K562 (cell line): Measurements from ENCODE around the gene SEH1L. TPM values are rescaled to one million over a fixed set of nuclear protein-coding genes. Genes with fewer than 3 reads are reported as not detected.

ENCODE experiments used
- BHLHE40 ChIP-seq: IDR thresholded peaks from 2 replicates; pipeline ENCODE4 v1.6.1; 2011; ENCODE audit warnings: low read length, improper control_type of control experiment
- C11orf30 ChIP-seq: fragments of 450-650 bp; IDR thresholded peaks from 2 replicates; pipeline ENCODE4 v1.6.1; 2016; ENCODE audit warnings: low read depth, mild to moderate bottlenecking
- CXXC5 ChIP-seq: fragments of 250-450 bp; sonication (Bioruptor Pico); IDR thresholded peaks from 2 replicates; pipeline ENCODE4 v1.8.0; 2022; ENCODE audit warnings: inconsistent platforms, mild to moderate bottlenecking, moderate library complexity
- DACH1 ChIP-seq: fragments of 450-650 bp; IDR thresholded peaks from 2 replicates; pipeline ENCODE4 v1.6.1; 2018; ENCODE audit not compliant: partially characterized antibody
- GABPA ChIP-seq: fragments of 200-800 bp; sonication (Bioruptor generic); conservative IDR thresholded peaks from 2 replicates; pipeline ENCODE4 v1.6.1; 2016; ENCODE audit warnings: low read depth, missing genetic modification characterization, missing compliant biosample characterization
- MEIS2 ChIP-seq: fragments of 450-650 bp; IDR thresholded peaks from 2 replicates; pipeline ENCODE4 v1.6.1; 2014; ENCODE audit warnings: mild to moderate bottlenecking; ENCODE audit not compliant: partially characterized antibody
- NRF1 ChIP-seq, 2 experiments: fragments of 450-650 bp; IDR thresholded peaks in 1 of 2; conservative IDR thresholded peaks in 1 of 2; 2 replicates each; pipeline ENCODE4 v1.6.1; 2014; ENCODE audit warnings: mild to moderate bottlenecking in 2 of 2
- PHF21A ChIP-seq: fragments of 450-650 bp; IDR thresholded peaks from 2 replicates; pipeline ENCODE4 v1.6.1; 2017; ENCODE audit warnings: low read depth, borderline replicate concordance
- POLR2B ChIP-seq: fragments of 450-650 bp; IDR thresholded peaks from 2 replicates; pipeline ENCODE4 v1.6.1; 2018; ENCODE audit warnings: low read depth; ENCODE audit not compliant: partially characterized antibody
- POLR2H ChIP-seq: IDR thresholded peaks from 2 replicates; pipeline ENCODE4 v1.6.1; 2016; ENCODE audit warnings: missing genetic modification characterization, low read depth, mild to moderate bottlenecking, control low read depth, missing compliant biosample characterization, moderate library complexity
- RBBP5 ChIP-seq: fragments of 200-600 bp; sonication (generic); IDR thresholded peaks from 2 replicates; pipeline ENCODE4 v1.6.1; 2012; ENCODE audit warnings: borderline replicate concordance, mild to moderate bottlenecking, low read length, control low read depth, inconsistent platforms; ENCODE audit not compliant: insufficient read depth, poor library complexity, severe bottlenecking
- RBM25 ChIP-seq: fragments of 200-400 bp; formaldehyde crosslinking; IDR thresholded peaks from 2 replicates; pipeline ENCODE4 v1.6.1; 2018; ENCODE audit warnings: low read length, low read depth, moderate library complexity; ENCODE audit not compliant: severe bottlenecking
- SIRT6 ChIP-seq: IDR thresholded peaks from one replicate; pipeline ENCODE4 v1.6.1; 2012; ENCODE audit warnings: low read depth, mild to moderate bottlenecking, control low read depth, inconsistent platforms, low read length, moderate library complexity
- ZEB2 ChIP-seq: fragments of 450-650 bp; IDR thresholded peaks from 2 replicates; pipeline ENCODE4 v1.6.1; 2016
- ZNF24 ChIP-seq: fragments of 450-650 bp; IDR thresholded peaks from 2 replicates; pipeline ENCODE4 v1.6.1; 2016
- ZNF586 ChIP-seq: fragments of 450-650 bp; formaldehyde crosslinking; conservative IDR thresholded peaks from 2 replicates; pipeline ENCODE4 v1.4.0; 2020; ENCODE audit warnings: mild to moderate bottlenecking, moderate library complexity
- polyA plus RNA-seq, 8 experiments: library from polyadenylated mRNA; depleted of rRNA in 4 of 8; stranded (reverse) in 5 of 8; unstranded in 3 of 8; fragments of >200 nt; fragmentation: Nextera tagmentation in 2 of 8; fragmentation: Illumina TruSeq in 1 of 8; extraction: Ambion mirVana in 2 of 8; extraction: Trizol in 1 of 8; gene quantifications; 2 replicates each; pipeline versions ENCODE4 v1.2.1 to v1.2.3, GENCODE V29; 2011 to 2014; ENCODE audit warnings: inconsistent platforms in 1 of 8, missing spikeins in 1 of 8
- total RNA-seq, 7 experiments: library from RNA; depleted of rRNA in 6 of 7; stranded (reverse); fragments of >200 nt in 6 of 7; fragmentation: Illumina TruSeq in 2 of 7; extraction: Trizol in 2 of 7; gene quantifications; 2 replicates each; pipeline versions ENCODE4 v1.2.1 to v1.2.3, GENCODE V29; 2011 to 2021; ENCODE audit warnings: low replicate concordance in 1 of 7
- TF ChIP-seq, protein P1 (sequence below): fragments of 250-450 bp; sonication (Bioruptor Pico); IDR thresholded peaks from 2 replicates; pipeline ENCODE4 v1.9.0; 2021; ENCODE audit warnings: mild to moderate bottlenecking, inconsistent platforms
- TF ChIP-seq, protein P2 (sequence below): fragments of 450-650 bp; IDR thresholded peaks from 2 replicates; pipeline ENCODE4 v1.6.1; 2016
- TF ChIP-seq, protein P3 (sequence below), 3 experiments: fragments of 200-800 bp in 1 of 3; sonication (Bioruptor generic) in 1 of 3; sonication (generic) in 1 of 3; formaldehyde crosslinking in 1 of 3; IDR thresholded peaks; 2 replicates each; pipeline versions ENCODE4 v1.6.1 to v1.8.0; 2016 to 2022; ENCODE audit warnings: mild to moderate bottlenecking in 2 of 3, missing compliant biosample characterization in 2 of 3, missing genetic modification characterization in 2 of 3, missing genetic modification reagents in 1 of 3
- TF ChIP-seq, protein P4 (sequence below): sonication (generic); formaldehyde crosslinking; IDR thresholded peaks from 2 replicates; pipeline ENCODE4 v1.8.1; 2022; ENCODE audit warnings: missing genetic modification reagents

Gene SEH1L
- total and polyA plus RNA-seq, 9 of the 15 experiments (the other 6 are each of a cell fraction or from before 2014, with no cell fraction given), result 62.2 to 180 (median 108) TPM

DNA sequence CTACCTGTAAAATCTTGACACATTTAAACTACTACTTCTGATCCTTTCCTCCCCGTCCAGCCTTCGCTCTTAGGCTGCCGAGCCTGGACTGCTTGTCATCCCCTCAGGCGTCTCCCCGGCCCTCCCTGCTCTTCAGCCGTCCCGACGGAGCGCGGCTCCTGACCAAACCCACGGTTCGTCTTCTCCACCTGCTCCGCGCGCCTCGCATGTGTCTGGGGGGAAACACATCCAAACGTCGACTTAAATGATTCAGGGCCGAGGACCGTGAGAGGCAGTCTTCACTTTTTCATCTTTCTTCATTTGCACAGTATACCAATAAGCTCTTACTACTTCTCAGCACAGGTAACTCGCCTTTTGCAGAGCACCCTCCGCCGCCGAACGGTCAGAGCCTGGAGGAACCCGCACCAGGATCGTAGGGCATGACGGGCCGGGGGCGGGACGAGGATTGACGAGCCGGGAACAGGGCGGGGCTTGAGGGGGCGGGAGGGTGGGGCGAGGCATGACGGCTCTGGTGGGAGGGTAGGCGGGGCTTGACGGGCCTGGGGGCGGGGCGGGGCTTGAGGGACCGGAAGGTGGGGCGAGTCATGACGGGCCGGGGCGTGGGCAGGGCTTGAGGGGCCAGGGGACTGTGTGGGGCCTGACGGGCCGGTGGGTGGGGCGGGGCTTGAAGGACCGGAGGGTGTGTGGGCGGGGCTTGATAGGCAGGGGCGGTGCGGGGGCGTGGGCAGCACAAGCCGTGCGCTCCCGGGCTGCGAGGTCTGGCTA is at the start of gene SEH1L (continued):
- TF ChIP-seq, protein P1, sequence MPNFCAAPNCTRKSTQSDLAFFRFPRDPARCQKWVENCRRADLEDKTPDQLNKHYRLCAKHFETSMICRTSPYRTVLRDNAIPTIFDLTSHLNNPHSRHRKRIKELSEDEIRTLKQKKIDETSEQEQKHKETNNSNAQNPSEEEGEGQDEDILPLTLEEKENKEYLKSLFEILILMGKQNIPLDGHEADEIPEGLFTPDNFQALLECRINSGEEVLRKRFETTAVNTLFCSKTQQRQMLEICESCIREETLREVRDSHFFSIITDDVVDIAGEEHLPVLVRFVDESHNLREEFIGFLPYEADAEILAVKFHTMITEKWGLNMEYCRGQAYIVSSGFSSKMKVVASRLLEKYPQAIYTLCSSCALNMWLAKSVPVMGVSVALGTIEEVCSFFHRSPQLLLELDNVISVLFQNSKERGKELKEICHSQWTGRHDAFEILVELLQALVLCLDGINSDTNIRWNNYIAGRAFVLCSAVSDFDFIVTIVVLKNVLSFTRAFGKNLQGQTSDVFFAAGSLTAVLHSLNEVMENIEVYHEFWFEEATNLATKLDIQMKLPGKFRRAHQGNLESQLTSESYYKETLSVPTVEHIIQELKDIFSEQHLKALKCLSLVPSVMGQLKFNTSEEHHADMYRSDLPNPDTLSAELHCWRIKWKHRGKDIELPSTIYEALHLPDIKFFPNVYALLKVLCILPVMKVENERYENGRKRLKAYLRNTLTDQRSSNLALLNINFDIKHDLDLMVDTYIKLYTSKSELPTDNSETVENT, result no peak
- TF ChIP-seq CXXC5 (CRISPR knock-in tag) (peak; percentile 17; the same call in 1 of the 2 replicates), C11orf30 (no peak), NRF1 (conservative IDR thresholded peaks at IDR 0.05 in 1 of 2, IDR thresholded peaks at IDR 0.05 in 1 of 2) (no peak), PHF21A (peak; percentile 24; the same call in 1 of the 2 replicates), RBBP5 (no peak), ZNF586 (no peak), POLR2H (no peak; the same call in 1 of the 2 replicates), RBM25 (no peak), MEIS2 (peak; percentile 19), ZEB2 (0 out of 2 replicates have a peak, but pooled peaks have one; percentile 18), GABPA (tag) (no peak), ZNF24 (0 out of 2 replicates have a peak, but pooled peaks have one; percentile 9), SIRT6 (no peak), POLR2B (peak; percentile 65), DACH1 (no peak), BHLHE40 (peak; percentile 10; the same call in 1 of the 2 replicates)
- TF ChIP-seq, protein P2, sequence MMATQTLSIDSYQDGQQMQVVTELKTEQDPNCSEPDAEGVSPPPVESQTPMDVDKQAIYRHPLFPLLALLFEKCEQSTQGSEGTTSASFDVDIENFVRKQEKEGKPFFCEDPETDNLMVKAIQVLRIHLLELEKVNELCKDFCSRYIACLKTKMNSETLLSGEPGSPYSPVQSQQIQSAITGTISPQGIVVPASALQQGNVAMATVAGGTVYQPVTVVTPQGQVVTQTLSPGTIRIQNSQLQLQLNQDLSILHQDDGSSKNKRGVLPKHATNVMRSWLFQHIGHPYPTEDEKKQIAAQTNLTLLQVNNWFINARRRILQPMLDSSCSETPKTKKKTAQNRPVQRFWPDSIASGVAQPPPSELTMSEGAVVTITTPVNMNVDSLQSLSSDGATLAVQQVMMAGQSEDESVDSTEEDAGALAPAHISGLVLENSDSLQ, result peak; percentile 88
- TF ChIP-seq, protein P3, sequence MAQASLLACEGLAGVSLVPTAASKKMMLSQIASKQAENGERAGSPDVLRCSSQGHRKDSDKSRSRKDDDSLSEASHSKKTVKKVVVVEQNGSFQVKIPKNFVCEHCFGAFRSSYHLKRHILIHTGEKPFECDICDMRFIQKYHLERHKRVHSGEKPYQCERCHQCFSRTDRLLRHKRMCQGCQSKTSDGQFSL (CRISPR knock-in tag; IDR thresholded peaks at IDR 0.05), result peak; percentile 62; the same call in 1 of the 2 replicates
- TF ChIP-seq, protein P3 (tag; IDR thresholded peaks at IDR 0.05), result no peak
- TF ChIP-seq, protein P4, sequence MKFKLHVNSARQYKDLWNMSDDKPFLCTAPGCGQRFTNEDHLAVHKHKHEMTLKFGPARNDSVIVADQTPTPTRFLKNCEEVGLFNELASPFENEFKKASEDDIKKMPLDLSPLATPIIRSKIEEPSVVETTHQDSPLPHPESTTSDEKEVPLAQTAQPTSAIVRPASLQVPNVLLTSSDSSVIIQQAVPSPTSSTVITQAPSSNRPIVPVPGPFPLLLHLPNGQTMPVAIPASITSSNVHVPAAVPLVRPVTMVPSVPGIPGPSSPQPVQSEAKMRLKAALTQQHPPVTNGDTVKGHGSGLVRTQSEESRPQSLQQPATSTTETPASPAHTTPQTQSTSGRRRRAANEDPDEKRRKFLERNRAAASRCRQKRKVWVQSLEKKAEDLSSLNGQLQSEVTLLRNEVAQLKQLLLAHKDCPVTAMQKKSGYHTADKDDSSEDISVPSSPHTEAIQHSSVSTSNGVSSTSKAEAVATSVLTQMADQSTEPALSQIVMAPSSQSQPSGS (CRISPR knock-in tag), result no peak
